PC-3 (cell line): ENCODE data around the gene GPC6. TPM values are rescaled to one million over a fixed set of nuclear protein-coding genes. Genes with fewer than 3 reads are reported as not detected.
A peak's percentile ranks its signal among the peaks of the same experiment; 100 is the strongest.

Experiments
- ATAC-seq: fragments of 200-7000 bp; cut with Tn5 transposase; 2 replicates; pipeline ENCODE4 v1.9.1; 2020; ENCODE audit warnings: mild to moderate bottlenecking, moderate library complexity
- BruUV-seq: library from RNA; stranded (reverse); fragments of 400-500 nt; replicated peaks from 2 replicates; lab custom pipeline; 2021; lab: Mats Ljungman, UMichigan
- CTCF ChIA-PET: fragments of 300-600 bp; sonication (Branson Sonifier 250); formaldehyde crosslinking; loops from one replicate; lab custom pipeline; 2022; ENCODE audit warnings: antibody characterized with exemption; lab: Charles Lee
- POLR2A ChIA-PET: fragments of 300-600 bp; sonication (Branson Sonifier 250); formaldehyde crosslinking; loops from one replicate; lab custom pipeline; 2022; ENCODE audit warnings: antibody characterized with exemption; ENCODE audit not compliant: unreplicated experiment; lab: Charles Lee
- DNase-seq: peaks from one replicate; pipeline ENCODE4 v3.0.0-alpha.2; 2015
- H2AFZ ChIP-seq: fragments of 300-600 bp; sonication (generic); 2 replicates; pipeline ENCODE4 v1.6.0; 2016; ENCODE audit warnings: antibody characterized with exemption, low read length
- H3F3A ChIP-seq: fragments of 300-600 bp; sonication (generic); one replicate; pipeline ENCODE4 v1.6.0; 2017; ENCODE audit warnings: antibody characterized with exemption, low read length, control low read depth, mild to moderate bottlenecking; ENCODE audit not compliant: unreplicated experiment
- H3K27ac ChIP-seq: fragments of 300-600 bp; sonication (generic); 2 replicates; pipeline ENCODE4 v1.5.1; 2016; ENCODE audit warnings: mild to moderate bottlenecking, low read length
- H3K27me3 ChIP-seq: fragments of 300-600 bp; sonication (generic); 2 replicates; pipeline ENCODE4 v1.6.1; 2016; ENCODE audit warnings: low read length, mixed read lengths
- H3K36me3 ChIP-seq: fragments of 300-600 bp; sonication (generic); 2 replicates; pipeline ENCODE4 v1.6.1; 2016; ENCODE audit warnings: low read depth, mixed run types, low read length, mixed read lengths
- H3K4me1 ChIP-seq: fragments of 300-600 bp; sonication (generic); 2 replicates; pipeline ENCODE4 v1.5.1; 2016; ENCODE audit warnings: low read length; ENCODE audit not compliant: insufficient read depth
- H3K4me2 ChIP-seq: fragments of 300-600 bp; sonication (generic); 2 replicates; pipeline ENCODE4 v1.6.0; 2016; ENCODE audit warnings: low read length
- H3K4me3 ChIP-seq: fragments of 300-600 bp; sonication (generic); 2 replicates; pipeline ENCODE4 v1.5.1; 2016; ENCODE audit warnings: mild to moderate bottlenecking, low read length, mixed read lengths
- H3K79me2 ChIP-seq: fragments of 300-600 bp; sonication (generic); 2 replicates; pipeline ENCODE4 v1.6.1; 2017; ENCODE audit warnings: low read length, mixed read lengths
- H3K9ac ChIP-seq: fragments of 300-600 bp; sonication (generic); 2 replicates; pipeline ENCODE4 v1.6.0; 2016; ENCODE audit warnings: mild to moderate bottlenecking, low read length
- H3K9me2 ChIP-seq: fragments of 300-600 bp; sonication (generic); replicated peaks from 2 replicates; pipeline ENCODE4 v1.6.1; 2016; ENCODE audit warnings: mixed run types, low read length, mixed read lengths
- H3K9me3 ChIP-seq: fragments of 300-600 bp; sonication (generic); 2 replicates; pipeline ENCODE4 v1.6.1; 2016; ENCODE audit warnings: low read length, mixed read lengths
- H4K20me1 ChIP-seq: fragments of 300-600 bp; sonication (generic); 2 replicates; pipeline ENCODE4 v1.6.1; 2016; ENCODE audit warnings: low read length, mixed read lengths
- EZH2 ChIP-seq: fragments of 300-600 bp; sonication (generic); IDR thresholded peaks from one replicate; pipeline ENCODE4 v1.6.1; 2017; ENCODE audit warnings: antibody characterized with exemption, mild to moderate bottlenecking, low read length; ENCODE audit not compliant: unreplicated experiment
- EZH2phosphoT487 ChIP-seq: fragments of 300-600 bp; sonication (generic); IDR thresholded peaks from 2 replicates; pipeline ENCODE4 v1.6.1; 2018; ENCODE audit warnings: mild to moderate bottlenecking, antibody characterized with exemption, low read length, borderline replicate concordance
- intact Hi-C: fragments of 100-400 bp; cut with micrococcal nuclease; formaldehyde crosslinking; loops from 2 replicates; pipeline ENCODE4 v1.9.0; 2023
- total RNA-seq: library from RNA; depleted of rRNA; stranded (reverse); fragments of >200 nt; gene quantifications from 2 replicates; pipeline ENCODE4 v1.2.3, GENCODE V29; 2014
- TF ChIP-seq, protein P1 (sequence below): fragments of 300-600 bp; sonication (generic); conservative IDR thresholded peaks from 2 replicates; pipeline ENCODE4 v1.5.1; 2017; ENCODE audit warnings: antibody characterized with exemption, low read depth, mild to moderate bottlenecking, low read length

The GPC6 gene
- total RNA-seq, 1 experiment from 2014 or later, result 3.5 TPM

DNA sequence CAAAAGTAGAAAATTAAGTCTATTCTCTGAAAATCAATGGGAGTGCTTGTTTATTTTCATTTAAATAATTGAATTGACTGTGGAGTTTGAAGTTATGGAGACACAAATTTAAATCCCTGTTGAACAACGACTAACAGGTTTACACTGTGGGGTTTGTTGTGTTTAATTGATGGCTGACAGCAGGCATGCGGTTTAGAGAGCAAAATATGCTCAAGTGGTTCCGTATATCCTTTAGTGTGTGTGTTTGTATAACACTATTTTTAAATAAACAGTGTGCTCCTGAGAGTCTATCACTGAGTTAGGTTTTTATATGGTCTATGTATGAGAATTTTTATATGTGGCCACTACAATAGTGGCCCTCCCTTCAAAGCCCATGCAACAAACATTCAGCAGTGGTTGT lies 332.0 kb downstream of the GPC6 start:
- ATAC-seq (no peak), DNase-seq (no peak)
- H3F3A ChIP-seq, result no peaks in the 10 kb centered on the region
- no peaks in the 10 kb centered on the region for H3K9me3 ChIP-seq
- H3K4me3 ChIP-seq, result no peak overlapping the region
- H3K9me2 ChIP-seq, result no peaks in the 10 kb centered on the region
- no peak overlapping the region for H3K4me2 ChIP-seq
- TF ChIP-seq, protein P1, sequence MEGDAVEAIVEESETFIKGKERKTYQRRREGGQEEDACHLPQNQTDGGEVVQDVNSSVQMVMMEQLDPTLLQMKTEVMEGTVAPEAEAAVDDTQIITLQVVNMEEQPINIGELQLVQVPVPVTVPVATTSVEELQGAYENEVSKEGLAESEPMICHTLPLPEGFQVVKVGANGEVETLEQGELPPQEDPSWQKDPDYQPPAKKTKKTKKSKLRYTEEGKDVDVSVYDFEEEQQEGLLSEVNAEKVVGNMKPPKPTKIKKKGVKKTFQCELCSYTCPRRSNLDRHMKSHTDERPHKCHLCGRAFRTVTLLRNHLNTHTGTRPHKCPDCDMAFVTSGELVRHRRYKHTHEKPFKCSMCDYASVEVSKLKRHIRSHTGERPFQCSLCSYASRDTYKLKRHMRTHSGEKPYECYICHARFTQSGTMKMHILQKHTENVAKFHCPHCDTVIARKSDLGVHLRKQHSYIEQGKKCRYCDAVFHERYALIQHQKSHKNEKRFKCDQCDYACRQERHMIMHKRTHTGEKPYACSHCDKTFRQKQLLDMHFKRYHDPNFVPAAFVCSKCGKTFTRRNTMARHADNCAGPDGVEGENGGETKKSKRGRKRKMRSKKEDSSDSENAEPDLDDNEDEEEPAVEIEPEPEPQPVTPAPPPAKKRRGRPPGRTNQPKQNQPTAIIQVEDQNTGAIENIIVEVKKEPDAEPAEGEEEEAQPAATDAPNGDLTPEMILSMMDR, result no peak
- TF ChIP-seq EZH2 (no peak), EZH2phosphoT487 (no peak)
- no peaks in the 10 kb centered on the region for H4K20me1 ChIP-seq
- intact Hi-C loops, result loop anchor here (1.0 to 2.0 kb wide), 3 partner anchors 44 to 309 kb away; no protein-coding TSS in a partner anchor
- no TSS peak for BruUV-seq
- H3K9ac ChIP-seq, result no peak overlapping the region
- H3K27me3 ChIP-seq, result no peaks in the 10 kb centered on the region
- H3K36me3 ChIP-seq, result no peaks in the 10 kb centered on the region
- H3K4me1 ChIP-seq, result peaks cover 18% of the 10 kb centered on the region
- POLR2A ChIA-PET, result no interaction called here
- no peaks in the 10 kb centered on the region for H3K79me2 ChIP-seq
- H2AFZ ChIP-seq, result no peak overlapping the region
- CTCF ChIA-PET, result no interaction called here
- H3K27ac ChIP-seq, result no peak overlapping the region

DNA sequence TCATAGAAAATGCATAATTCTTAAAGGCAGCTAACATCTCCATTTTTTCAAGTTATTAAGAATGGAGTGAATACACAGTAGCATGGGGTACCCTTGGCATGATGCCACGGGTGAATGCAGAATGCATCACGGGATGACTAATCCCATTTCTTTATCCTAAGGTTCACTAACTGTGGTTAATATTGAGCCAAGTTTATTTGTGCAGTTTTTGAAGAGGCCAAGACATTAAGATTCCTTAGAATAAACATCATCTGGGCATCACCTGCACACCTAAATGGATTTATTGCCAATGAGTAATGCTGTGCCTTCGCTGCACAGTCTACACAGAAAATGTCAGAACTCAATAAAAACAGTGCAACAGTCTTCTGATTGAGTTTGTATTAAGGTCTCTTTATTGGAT lies 333.1 kb downstream of the GPC6 start:
- H2AFZ ChIP-seq, result no peak overlapping the region
- H3K27ac ChIP-seq, result peak overlapping the region; percentile 69
- no peak overlapping the region for H3K4me3 ChIP-seq
- ChIA-PET POLR2A (no interaction called here), CTCF (no interaction called here)
- peak; percentile 94 for DNase-seq
- no peaks in the 10 kb centered on the region for H3K79me2 ChIP-seq
- no peaks in the 10 kb centered on the region for H3K27me3 ChIP-seq
- no peak for TF ChIP-seq EZH2
- TF ChIP-seq, protein P1, result no peak
- no peak for TF ChIP-seq EZH2phosphoT487
- H3K4me2 ChIP-seq, result peak overlapping the region; percentile 50
- H4K20me1 ChIP-seq, result no peaks in the 10 kb centered on the region
- peaks cover 18% of the 10 kb centered on the region for H3K4me1 ChIP-seq
- no peak overlapping the region for H3K9ac ChIP-seq
- no peaks in the 10 kb centered on the region for H3K9me3 ChIP-seq
- intact Hi-C loops, result loop anchor here (1.0 to 2.0 kb wide), 3 partner anchors 43 to 310 kb away; no protein-coding TSS in a partner anchor
- H3F3A ChIP-seq, result no peaks in the 10 kb centered on the region
- H3K36me3 ChIP-seq, result no peaks in the 10 kb centered on the region
- peak; percentile 98 for ATAC-seq
- no TSS peak for BruUV-seq
- H3K9me2 ChIP-seq, result no peaks in the 10 kb centered on the region

DNA sequence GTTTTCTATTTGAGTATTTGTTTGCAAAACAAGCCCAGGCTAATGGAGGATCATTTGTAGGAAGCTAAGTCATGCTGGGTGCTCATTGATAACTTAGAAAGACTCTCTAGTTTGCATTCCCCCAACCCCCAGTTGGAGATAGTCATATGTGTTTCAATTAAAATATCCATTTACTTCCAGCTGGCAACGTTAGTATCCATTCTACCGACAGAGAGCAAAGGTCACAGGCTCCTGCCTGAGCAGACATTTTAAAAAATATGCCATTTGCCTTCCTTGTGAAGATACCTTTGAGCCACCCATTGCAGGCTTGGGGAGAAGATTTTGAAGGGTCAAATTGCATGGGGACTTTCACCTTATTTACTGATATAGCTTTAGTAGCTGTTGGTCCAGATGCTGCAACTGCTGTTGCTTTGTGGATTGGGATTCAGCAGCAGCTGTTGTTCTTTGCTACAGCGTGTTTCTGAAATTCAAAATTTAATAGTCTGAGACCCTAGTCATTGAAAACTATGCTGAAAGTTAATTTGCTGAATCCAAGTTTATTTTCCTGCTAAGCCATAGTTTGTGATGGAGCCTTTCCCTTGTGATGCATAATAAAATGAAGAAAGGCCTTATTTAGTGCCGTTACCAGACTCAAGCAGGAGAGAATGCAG lies 335.1 kb downstream of the GPC6 start:
- no TSS peak for BruUV-seq
- no peaks in the 10 kb centered on the region for H4K20me1 ChIP-seq
- intact Hi-C loops, result no loop called here
- no peaks in the 10 kb centered on the region for H3K27me3 ChIP-seq
- H3K9me3 ChIP-seq, result no peaks in the 10 kb centered on the region
- H3K4me3 ChIP-seq, result no peak overlapping the region
- no peaks in the 10 kb centered on the region for H3K9me2 ChIP-seq
- H3K36me3 ChIP-seq, result no peaks in the 10 kb centered on the region
- H3F3A ChIP-seq, result no peaks in the 10 kb centered on the region
- no peak overlapping the region for H3K4me2 ChIP-seq
- ChIA-PET CTCF (no interaction called here), POLR2A (no interaction called here)
- no peak overlapping the region for H3K27ac ChIP-seq
- no peak for DNase-seq
- H3K4me1 ChIP-seq, result peaks cover 18% of the 10 kb centered on the region
- no peaks in the 10 kb centered on the region for H3K79me2 ChIP-seq
- TF ChIP-seq, protein P1, result no peak
- TF ChIP-seq EZH2phosphoT487 (no peak), EZH2 (no peak)
- ATAC-seq, result no peak
- no peak overlapping the region for H2AFZ ChIP-seq
- no peak overlapping the region for H3K9ac ChIP-seq
